GM23248 (cell line): ENCODE measurements around the gene MOK. TPM values are rescaled to one million over a fixed set of nuclear protein-coding genes. Genes with fewer than 3 reads are reported as not detected.

ENCODE experiments used
- DNase-seq: peaks from one replicate; pipeline ENCODE4 v3.0.0-alpha.2; 2015
- H2AFZ ChIP-seq: fragments of 200-600 bp; sonication (generic); 2 replicates; pipeline ENCODE4 v1.6.1; 2016; ENCODE audit warnings: antibody characterized with exemption
- H3F3A ChIP-seq: fragments of 200-600 bp; sonication (generic); 2 replicates; pipeline ENCODE4 v1.6.1; 2016; ENCODE audit warnings: mild to moderate bottlenecking, antibody characterized with exemption, mixed run types; ENCODE audit not compliant: insufficient read depth
- H3K27ac ChIP-seq: fragments of 200-600 bp; sonication (generic); 2 replicates; pipeline ENCODE4 v1.5.1; 2016; ENCODE audit warnings: mild to moderate bottlenecking
- H3K27me3 ChIP-seq: fragments of 200-600 bp; sonication (generic); replicated peaks from 2 replicates; pipeline ENCODE4 v1.6.1; 2016; ENCODE audit warnings: mild to moderate bottlenecking; ENCODE audit not compliant: insufficient read depth
- H3K36me3 ChIP-seq: fragments of 200-600 bp; sonication (generic); 2 replicates; pipeline ENCODE4 v1.6.1; 2016; ENCODE audit warnings: low read depth, mild to moderate bottlenecking
- H3K4me1 ChIP-seq: fragments of 200-600 bp; sonication (generic); 2 replicates; pipeline ENCODE4 v1.6.1; 2016; ENCODE audit warnings: mild to moderate bottlenecking; ENCODE audit not compliant: insufficient read depth
- H3K4me2 ChIP-seq: fragments of 200-600 bp; sonication (generic); one replicate; pipeline ENCODE4 v1.6.1; 2016; ENCODE audit warnings: mild to moderate bottlenecking; ENCODE audit not compliant: unreplicated experiment
- H3K4me3 ChIP-seq: fragments of 200-600 bp; sonication (generic); 2 replicates; pipeline ENCODE4 v1.5.1; 2016; ENCODE audit warnings: mild to moderate bottlenecking
- H3K79me2 ChIP-seq: fragments of 200-600 bp; sonication (generic); 2 replicates; pipeline ENCODE4 v1.6.1; 2016; ENCODE audit warnings: mild to moderate bottlenecking; ENCODE audit not compliant: insufficient read depth
- H3K9ac ChIP-seq: fragments of 200-600 bp; sonication (generic); 2 replicates; pipeline ENCODE4 v1.6.1; 2016; ENCODE audit warnings: mild to moderate bottlenecking
- H3K9me2 ChIP-seq: fragments of 200-600 bp; sonication (generic); 2 replicates; pipeline ENCODE4 v1.6.1; 2016; ENCODE audit warnings: mixed run types, mild to moderate bottlenecking, moderate library complexity; ENCODE audit not compliant: insufficient read depth
- H3K9me3 ChIP-seq: fragments of 200-600 bp; sonication (generic); one replicate; pipeline ENCODE4 v1.6.1; 2017; ENCODE audit warnings: low read depth
- H4K20me1 ChIP-seq: fragments of 200-600 bp; sonication (generic); 2 replicates; pipeline ENCODE4 v1.6.0; 2016; ENCODE audit not compliant: insufficient read depth
- EZH2 ChIP-seq: fragments of 200-600 bp; sonication (generic); IDR thresholded peaks from 2 replicates; pipeline ENCODE4 v1.6.1; 2018; ENCODE audit warnings: antibody characterized with exemption, mild to moderate bottlenecking; ENCODE audit not compliant: insufficient read depth, poor library complexity, severe bottlenecking
- EZH2phosphoT487 ChIP-seq: fragments of 200-600 bp; sonication (generic); IDR thresholded peaks from 2 replicates; pipeline ENCODE4 v1.6.1; 2018; ENCODE audit warnings: antibody characterized with exemption, moderate library complexity, mild to moderate bottlenecking, low read depth; ENCODE audit not compliant: insufficient read depth
- WGBS, 2 experiments: methylation state at CpG; one replicate each; pipeline ENCODE4 v1.1.6; 2015 to 2017; ENCODE audit warnings: low lambda C conversion rate in 2 of 2, low coverage in 1 of 2; ENCODE audit errors: missing lambda C conversion rate in 2 of 2; 5-methylcytosine and 5-hydroxymethylcytosine counted together
- in situ Hi-C: fragments of 300-500 bp; cut with MboI; formaldehyde crosslinking; loops from 2 replicates; pipeline ENCODE4 v1.15.0; 2020
- polyA plus RNA-seq: library from polyadenylated mRNA; unstranded; fragments of >200 nt; fragmentation: Nextera tagmentation; extraction: Ambion mirVana; gene quantifications from 2 replicates; pipeline ENCODE4 v1.2.1, GENCODE V29; 2016
- total RNA-seq: library from RNA; depleted of rRNA; stranded (reverse); fragments of >200 nt; shearing (Covaris generic); gene quantifications from 2 replicates; pipeline ENCODE4 v1.2.3, GENCODE V29; 2014

MOK gene
- total and polyA plus RNA-seq, 2 experiments from 2014 or later, result 34.9 to 67.9 TPM

GRCh38 chr14:102279282-102279681, 25.7 kb downstream of the MOK start:
- Histone ChIP-seq H3K4me2 (peak overlapping the region; percentile 49), H3K4me3 (no peak overlapping the region), H3K4me1 (peaks cover 61% of the 10 kb centered on the region), H2AFZ (no peak overlapping the region), H3K27me3 (no peaks in the 10 kb centered on the region), H3K9ac (peak overlapping the region; percentile 85), H3K27ac (peak overlapping the region; percentile 99), H3K36me3 (peaks cover 26% of the 10 kb centered on the region), H3K9me2 (no peaks in the 10 kb centered on the region), H4K20me1 (no peaks in the 10 kb centered on the region), H3K79me2 (peaks cover 45% of the 10 kb centered on the region), H3K9me3 (no peaks in the 10 kb centered on the region), H3F3A (peaks cover 49% of the 10 kb centered on the region)
- TF ChIP-seq EZH2 (no peak), EZH2phosphoT487 (no peak)
- 71 to 79% methylated on average over 3 of the region's 3 CpGs for WGBS, 2 experiments
- in situ Hi-C loops, result no loop called here
- DNase-seq, result no peak

- Histone ChIP-seq H3K79me2 (peaks cover 45% of the 10 kb centered on the region), H3K27ac (peak overlapping the region; percentile 99), H4K20me1 (no peaks in the 10 kb centered on the region), H3K9me3 (no peaks in the 10 kb centered on the region), H2AFZ (no peak overlapping the region), H3K36me3 (peaks cover 26% of the 10 kb centered on the region), H3K4me2 (peak overlapping the region; percentile 49), H3F3A (peaks cover 49% of the 10 kb centered on the region), H3K4me3 (no peak overlapping the region), H3K4me1 (peaks cover 55% of the 10 kb centered on the region), H3K9ac (peak overlapping the region; percentile 85), H3K9me2 (no peaks in the 10 kb centered on the region), H3K27me3 (no peaks in the 10 kb centered on the region)
- 77 to 86% methylated on average over 6 of the region's 6 CpGs for WGBS, 2 experiments
- no peak for TF ChIP-seq EZH2phosphoT487
- no peak for TF ChIP-seq EZH2
- in situ Hi-C loops, result no loop called here
- no peak for DNase-seq
These were observed 26.4 kb downstream of the MOK start for GRCh38 chr14:102278631-102278935.

- TF ChIP-seq EZH2phosphoT487, result no peak
- no peak for TF ChIP-seq EZH2
- peak overlapping the region; percentile 49 for H3K4me2 ChIP-seq
- no peak for DNase-seq
- H3K9me3 ChIP-seq, result no peaks in the 10 kb centered on the region
- peaks cover 51% of the 10 kb centered on the region for H3K4me1 ChIP-seq
- peaks cover 45% of the 10 kb centered on the region for H3K79me2 ChIP-seq
- no peaks in the 10 kb centered on the region for H4K20me1 ChIP-seq
- peak overlapping the region; percentile 99 for H3K27ac ChIP-seq
- in situ Hi-C loops, result no loop called here
- 58 to 61% methylated on average over 7 of the region's 7 CpGs for WGBS, 2 experiments
- no peak overlapping the region for H3K4me3 ChIP-seq
- H3K36me3 ChIP-seq, result peaks cover 26% of the 10 kb centered on the region
- H3K9ac ChIP-seq, result peak overlapping the region; percentile 85
- H3F3A ChIP-seq, result peaks cover 49% of the 10 kb centered on the region
- no peak overlapping the region for H2AFZ ChIP-seq
- no peaks in the 10 kb centered on the region for H3K9me2 ChIP-seq
- H3K27me3 ChIP-seq, result no peaks in the 10 kb centered on the region
These were observed 26.9 kb downstream of the MOK start for GRCh38 chr14:102277874-102278630.

DNA sequence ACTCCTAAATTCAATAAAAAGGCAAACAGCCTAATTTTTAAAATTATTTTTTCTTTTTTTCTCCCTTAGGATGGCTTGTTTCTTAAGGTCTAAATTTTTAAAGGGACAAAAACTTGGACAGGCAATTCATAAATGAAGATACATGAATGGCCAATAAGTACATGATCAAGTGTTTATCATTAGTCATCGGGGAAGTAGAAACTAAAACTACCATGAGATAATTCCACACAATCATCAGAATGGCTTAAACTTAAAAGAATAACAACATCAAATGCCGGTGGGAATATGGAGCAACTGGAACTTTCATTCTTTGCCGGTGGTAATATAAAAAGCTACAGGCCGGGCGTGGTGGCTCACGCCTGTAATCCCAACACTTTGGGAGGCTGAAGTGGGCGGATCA, 29.1 kb downstream of the MOK start:
- peaks cover 59% of the 10 kb centered on the region for H3K4me1 ChIP-seq
- DNase-seq, result no peak

More for the DNA sequence above, 29.1 kb downstream of the MOK start:
- Histone ChIP-seq H3K79me2 (peaks cover 51% of the 10 kb centered on the region), H3F3A (peaks cover 52% of the 10 kb centered on the region), H2AFZ (no peak overlapping the region), H3K27ac (no peak overlapping the region), H3K27me3 (no peaks in the 10 kb centered on the region), H3K9me2 (no peaks in the 10 kb centered on the region), H3K9ac (no peak overlapping the region), H3K9me3 (no peaks in the 10 kb centered on the region), H4K20me1 (no peaks in the 10 kb centered on the region), H3K4me2 (no peak overlapping the region), H3K4me3 (no peak overlapping the region), H3K36me3 (peaks cover 18% of the 10 kb centered on the region)
- in situ Hi-C loops, result no loop called here
- WGBS, 2 experiments, result 95 to 98% methylated on average over 7 of the region's 7 CpGs
- TF ChIP-seq EZH2 (no peak), EZH2phosphoT487 (no peak)
